AG20443 (cell line): ENCODE measurements around the gene AGFG2.
"Not testable (repeated sequence)": the region's sequence is repeated elsewhere in the genome, so short reads cannot be mapped to it uniquely, and the experiment has no call there.

Source experiments
- DNase-seq: peaks from one replicate; pipeline ENCODE4 v3.0.0; 2012; ENCODE audit warnings: low spot score, mixed read lengths

AGFG2 gene

GRCh38 chr7:100538654-100539435, at the start of gene AGFG2:
TSS of gene AGFG2 (plus strand) at chr7:100539203. CDS start at chr7:100539347, 144 bp downstream.
- DNase-seq = peak; percentile 100

DNA sequence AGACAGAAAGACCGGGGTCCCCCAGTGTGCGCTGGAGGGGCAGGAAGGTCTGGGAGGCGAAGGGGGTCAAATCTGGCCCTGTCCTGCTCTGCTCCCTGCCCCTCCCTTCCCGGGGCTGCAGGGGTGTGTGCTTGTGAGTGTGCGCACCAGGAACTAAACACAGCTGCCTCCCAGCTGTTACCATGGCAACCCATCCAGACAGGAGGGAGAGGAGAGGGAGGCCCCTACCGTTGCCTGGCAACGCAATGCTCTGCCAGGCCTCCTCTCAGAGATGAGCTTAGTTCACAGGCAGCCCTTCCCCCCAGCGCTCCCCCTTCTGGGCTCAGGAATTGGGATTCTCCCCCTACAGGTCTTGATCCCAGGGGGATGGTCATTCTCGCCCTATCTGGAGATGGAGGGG, 49.2 kb upstream of the AGFG2 start:
- DNase-seq = peak; percentile 86

DNA sequence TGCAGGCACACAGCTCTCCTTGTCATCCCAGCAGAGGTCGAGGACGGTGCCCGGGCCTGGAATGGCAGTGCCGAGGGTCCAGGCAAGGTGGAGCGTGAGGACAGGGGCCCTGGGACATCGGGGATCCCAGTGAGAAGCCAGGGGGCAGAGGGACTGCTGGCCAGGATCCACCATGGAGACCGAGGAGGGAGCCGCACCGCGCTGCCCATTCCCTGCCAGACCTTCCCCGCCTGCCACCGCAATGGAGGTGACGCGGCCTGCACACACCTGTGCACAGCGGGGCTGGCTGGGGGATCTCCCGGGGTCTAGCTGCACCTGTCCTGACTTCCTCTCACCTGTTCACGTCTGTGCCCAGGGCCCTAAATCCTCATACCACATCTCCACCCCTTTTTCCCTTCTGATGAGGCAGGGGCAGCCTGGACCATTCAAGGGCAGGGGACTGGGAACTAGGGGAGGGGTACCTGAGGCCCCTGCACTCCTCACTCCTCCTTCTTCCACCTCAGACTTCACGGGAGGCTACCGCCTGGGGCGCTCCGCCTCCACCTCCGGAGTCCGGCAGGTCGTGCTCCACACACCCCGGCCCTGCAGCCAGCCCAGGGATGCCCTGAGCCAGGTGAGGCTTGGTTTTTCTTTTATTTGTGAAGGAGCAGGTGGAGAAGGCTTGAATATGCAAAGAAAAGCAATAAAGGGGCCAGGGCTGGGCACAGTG, 48.4 kb upstream of the AGFG2 start:
- no peak for DNase-seq

DNA sequence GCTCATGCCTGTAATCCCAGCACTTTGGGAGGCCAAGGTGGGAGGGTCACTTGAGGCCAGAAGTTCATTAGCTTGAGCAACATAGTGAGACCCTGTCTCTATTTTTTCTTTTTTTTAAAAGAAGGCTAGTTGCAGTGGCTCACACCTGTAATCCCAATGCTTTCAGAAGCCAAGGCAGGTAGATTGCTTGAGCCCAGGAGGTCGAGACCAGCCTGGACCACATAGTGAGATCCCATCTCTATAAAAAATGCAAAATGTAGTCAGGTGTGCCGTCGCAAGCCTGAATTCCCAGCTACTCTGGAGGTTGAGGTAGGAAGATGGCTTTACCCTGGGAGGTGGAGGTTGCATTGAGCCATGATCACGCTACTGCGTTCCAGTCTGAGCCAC, 47.8 kb upstream of the AGFG2 start:
- DNase-seq = no peak

- DNase-seq = no peak
Measured at GRCh38 chr7:100492738-100493475, 46.1 kb upstream of the AGFG2 start.

DNA sequence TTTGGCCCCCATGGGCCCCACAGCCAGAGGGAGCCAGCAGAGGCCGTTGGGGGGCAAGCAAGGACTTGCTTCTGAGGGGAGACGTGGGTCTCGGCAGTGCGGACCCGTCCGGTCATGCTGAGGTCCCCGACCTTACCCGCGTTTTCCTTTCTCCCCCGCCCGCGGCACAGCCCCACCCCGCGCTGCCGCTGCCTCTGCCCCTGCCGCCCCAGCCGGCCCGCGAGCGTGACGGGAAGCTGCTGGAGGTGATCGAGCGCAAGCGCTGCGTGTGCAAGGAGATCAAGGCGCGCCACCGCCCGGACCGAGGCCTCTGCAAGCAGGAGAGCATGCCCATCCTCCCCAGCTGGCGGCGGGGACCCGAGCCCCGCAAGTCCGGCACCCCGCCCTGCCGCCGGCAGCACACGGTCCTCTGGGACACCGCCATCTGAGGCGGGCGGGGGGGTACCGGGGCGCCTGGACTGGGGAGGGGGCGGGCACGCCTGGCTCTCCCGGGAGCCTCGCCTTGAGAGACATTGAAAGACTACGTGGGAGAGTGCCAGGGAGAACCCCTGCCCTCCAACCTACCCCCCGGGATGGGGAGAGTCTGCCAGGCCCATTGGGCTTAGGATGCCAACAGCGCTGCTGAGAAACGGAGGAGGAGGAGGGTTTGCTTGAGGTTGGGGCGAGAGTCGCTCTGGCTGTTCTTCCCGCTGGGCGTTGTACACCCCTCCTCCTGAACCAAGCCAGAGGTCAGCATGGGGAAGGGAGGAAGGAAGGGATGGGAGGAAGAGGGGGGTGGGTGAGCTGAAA, 45.3 kb upstream of the AGFG2 start:
- peak; percentile 8 for DNase-seq

GRCh38 chr7:100496509-100496908, 42.5 kb upstream of the AGFG2 start:
- DNase-seq = no peak

GRCh38 chr7:100500743-100501142, 38.3 kb upstream of the AGFG2 start:
- DNase-seq = not testable (repeated sequence)

- DNase-seq = not testable (repeated sequence)
Measured at GRCh38 chr7:100504031-100504430, 35.0 kb upstream of the AGFG2 start.

DNA sequence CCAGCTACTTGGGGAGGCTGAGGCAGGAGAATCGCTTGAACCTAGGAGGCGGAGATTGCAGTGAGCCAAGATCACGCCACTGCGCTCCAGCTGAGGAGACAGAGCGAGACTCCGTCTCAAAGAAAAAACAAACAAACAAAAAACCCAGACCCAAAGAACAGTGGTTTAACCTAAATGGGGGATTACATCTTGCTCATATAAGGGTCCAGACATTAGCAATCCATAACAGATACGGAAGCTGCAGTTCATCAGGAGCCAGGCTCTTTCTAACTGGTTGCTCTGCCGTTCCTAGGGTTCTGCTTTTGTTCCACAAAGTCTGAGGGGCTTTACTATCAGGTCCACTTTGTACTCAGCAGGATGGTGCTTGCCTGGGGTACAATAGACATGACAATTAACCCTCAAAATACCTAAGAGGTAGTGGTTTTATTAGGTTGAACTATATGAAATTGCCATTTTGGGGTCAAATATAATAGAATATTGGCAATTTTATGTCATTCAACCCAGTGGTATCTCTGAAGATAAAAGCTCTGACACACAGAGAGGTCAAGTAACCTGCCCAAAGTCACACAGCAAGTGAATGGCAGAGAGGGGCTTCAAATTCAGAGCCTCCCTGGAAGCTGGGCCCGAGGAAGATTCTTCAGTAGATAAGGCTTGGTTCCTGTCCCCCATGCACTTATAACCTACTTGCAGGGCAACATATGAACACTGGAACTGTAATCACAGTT, 34.0 kb upstream of the AGFG2 start:
- no peak for DNase-seq

DNA sequence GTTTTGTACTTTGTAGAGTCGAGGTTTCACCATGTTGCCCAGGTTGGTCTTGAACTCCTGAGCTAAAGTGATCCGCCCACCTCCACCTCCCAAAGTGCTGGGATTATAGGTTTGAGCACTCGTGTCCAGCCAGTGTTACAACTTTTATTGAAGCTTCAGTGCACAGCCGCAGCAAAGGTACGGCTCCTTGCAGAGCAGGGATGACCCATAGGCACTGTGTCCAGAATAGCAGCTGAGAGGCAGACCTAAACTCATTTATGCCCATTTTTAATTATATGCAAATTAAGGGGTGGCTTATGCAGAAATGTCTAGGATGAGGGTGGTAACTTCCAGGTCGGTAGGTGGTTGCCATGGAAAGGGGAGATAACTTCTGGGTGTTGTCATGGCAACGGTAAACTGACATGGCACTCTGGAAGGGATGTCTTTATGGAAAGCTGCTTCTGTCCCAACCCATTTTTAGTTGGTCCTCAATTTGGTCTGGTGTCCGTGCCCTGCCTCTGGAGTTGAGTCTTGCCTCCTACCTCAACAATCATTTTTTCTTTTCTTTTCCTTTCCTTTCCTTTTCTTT, 32.6 kb upstream of the AGFG2 start:
- no peak for DNase-seq

DNA sequence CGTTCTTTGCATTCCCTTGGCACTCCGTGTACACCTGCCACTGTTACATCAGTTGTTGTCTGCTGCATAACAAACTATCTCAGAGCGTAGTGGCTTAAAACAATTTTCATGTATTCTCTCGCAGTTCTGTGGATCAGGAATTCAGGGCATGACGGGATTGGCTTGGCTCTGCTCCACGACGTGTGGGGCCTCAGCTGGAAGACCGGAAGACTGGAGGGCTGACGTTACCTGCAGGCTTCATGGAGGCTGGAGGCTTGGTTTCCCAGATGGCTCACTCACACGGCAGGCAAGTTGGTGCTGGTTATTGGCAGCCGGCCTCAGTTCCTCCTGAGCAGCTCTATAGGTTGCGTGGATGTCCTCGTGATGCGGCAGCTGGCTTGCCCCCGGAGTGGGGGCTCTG, 29.8 kb upstream of the AGFG2 start:
- DNase-seq = peak; percentile 49

- no peak for DNase-seq
Measured at GRCh38 chr7:100510437-100511239, 28.4 kb upstream of the AGFG2 start.

DNA sequence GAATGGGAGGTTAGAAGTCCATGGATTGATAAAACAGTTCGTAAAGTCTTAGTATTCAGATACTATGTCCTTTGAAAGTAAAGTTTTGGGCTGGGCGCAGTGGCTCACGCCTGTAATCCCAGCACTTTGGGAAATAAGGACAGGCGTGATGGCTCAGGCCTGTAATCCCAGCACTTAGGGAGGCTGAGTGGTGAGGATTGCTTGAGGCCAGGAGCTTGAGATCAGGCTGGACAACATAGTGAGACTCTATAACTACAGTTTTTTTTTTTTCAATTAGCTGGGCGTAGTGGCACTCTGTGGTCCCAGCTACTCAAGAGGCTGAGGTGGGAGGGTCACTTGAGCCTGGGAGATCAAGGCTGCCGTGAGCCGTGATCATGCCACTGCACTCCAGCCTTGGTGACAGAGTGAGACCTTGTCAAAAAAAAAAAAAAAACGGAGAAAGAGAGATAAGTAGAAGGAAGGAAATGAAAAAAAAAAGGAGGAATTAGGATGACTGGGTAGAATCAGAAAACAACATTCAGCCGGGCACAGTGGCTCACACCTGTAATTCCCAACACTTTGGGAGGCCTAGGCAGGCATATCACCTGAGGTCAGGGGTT, 25.7 kb upstream of the AGFG2 start:
- no peak for DNase-seq

GRCh38 chr7:100515072-100515532, 23.9 kb upstream of the AGFG2 start:
- peak; percentile 65 for DNase-seq

- peak; percentile 84 for DNase-seq
Measured at GRCh38 chr7:100516135-100516812, 22.7 kb upstream of the AGFG2 start.

- no peak for DNase-seq
Measured at GRCh38 chr7:100517305-100517704, 21.7 kb upstream of the AGFG2 start.

DNA sequence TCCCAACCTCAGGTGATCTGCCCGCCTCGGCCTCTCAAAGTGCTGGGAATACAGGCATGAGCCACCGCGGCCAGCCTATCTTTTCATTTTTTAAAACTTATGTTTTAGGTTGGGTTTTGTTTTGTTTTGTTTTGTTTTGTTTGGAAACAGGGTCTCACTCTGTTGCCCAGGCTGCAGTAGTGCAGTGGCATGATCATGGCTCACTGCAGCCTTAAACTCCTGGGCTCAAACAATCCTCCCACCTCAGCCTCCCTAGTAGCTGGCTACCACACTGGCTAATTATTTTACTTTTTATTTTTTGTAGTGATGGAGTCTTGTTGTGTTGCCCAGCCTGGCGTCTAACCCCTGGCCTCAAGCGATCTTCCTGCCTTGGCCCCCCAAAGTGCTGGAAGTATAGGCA, 19.4 kb upstream of the AGFG2 start:
- DNase-seq = no peak

- DNase-seq = no peak
Measured at GRCh38 chr7:100520138-100520537, 18.9 kb upstream of the AGFG2 start.
